H9 (cell line): Measurements from ENCODE around the gene RAB40B. TPM values are rescaled to one million over a fixed set of nuclear protein-coding genes. Genes with fewer than 3 reads are reported as not detected.

ENCODE experiments used
- DNase-seq: peaks from one replicate; pipeline ENCODE4 v3.0.0-alpha.2; 2017
- H2AFZ ChIP-seq: one replicate; pipeline ENCODE4 v1.6.1; 2013; ENCODE audit warnings: mild to moderate bottlenecking, low read length, control low read depth, moderate library complexity
- H2AK5ac ChIP-seq: 2 replicates; pipeline ENCODE4 v1.6.1; 2013; ENCODE audit warnings: low read length, control low read depth, mixed read lengths; ENCODE audit not compliant: insufficient read length
- H2BK120ac ChIP-seq: one replicate; pipeline ENCODE4 v1.6.1; 2013; ENCODE audit warnings: low read depth, mild to moderate bottlenecking, low read length, control low read depth, inconsistent platforms; ENCODE audit not compliant: poor library complexity, severe bottlenecking
- H2BK12ac ChIP-seq: 2 replicates; pipeline ENCODE4 v1.6.1; 2013; ENCODE audit warnings: low read length, control low read depth, mixed read lengths, low read depth; ENCODE audit not compliant: insufficient read length
- H2BK15ac ChIP-seq: 2 replicates; pipeline ENCODE4 v1.6.1; 2013; ENCODE audit warnings: low read depth, low read length, control low read depth
- H2BK20ac ChIP-seq: one replicate; pipeline ENCODE4 v1.6.1; 2013; ENCODE audit warnings: low read depth, mild to moderate bottlenecking, low read length, control low read depth, inconsistent platforms; ENCODE audit not compliant: poor library complexity, severe bottlenecking
- H2BK5ac ChIP-seq: 2 replicates; pipeline ENCODE4 v1.6.1; 2013; ENCODE audit warnings: low read length, control low read depth, mixed read lengths; ENCODE audit not compliant: insufficient read length
- H3K14ac ChIP-seq: 2 replicates; pipeline ENCODE4 v1.6.1; 2013; ENCODE audit warnings: low read length, control low read depth; ENCODE audit not compliant: insufficient read depth
- H3K18ac ChIP-seq: 2 replicates; pipeline ENCODE4 v1.6.1; 2013; ENCODE audit warnings: low read depth, mild to moderate bottlenecking, mixed read lengths, low read length, control low read depth; ENCODE audit not compliant: insufficient read length
- H3K23ac ChIP-seq: 2 replicates; pipeline ENCODE4 v1.6.1; 2013; ENCODE audit warnings: low read length, control low read depth, mixed read lengths, low read depth; ENCODE audit not compliant: insufficient read length
- H3K23me2 ChIP-seq: 2 replicates; pipeline ENCODE4 v1.6.1; 2013; ENCODE audit warnings: low read depth, mild to moderate bottlenecking, mixed read lengths, low read length, control low read depth; ENCODE audit not compliant: insufficient read length, poor library complexity, severe bottlenecking
- H3K27ac ChIP-seq: 2 replicates; pipeline ENCODE4 v1.5.1; 2013; ENCODE audit warnings: low read length, control low read depth, mixed read lengths, low read depth; ENCODE audit not compliant: insufficient read length
- H3K27me3 ChIP-seq: 2 replicates; pipeline ENCODE4 v1.6.1; 2013; ENCODE audit warnings: low read length, control low read depth, inconsistent platforms; ENCODE audit not compliant: insufficient read depth
- H3K4ac ChIP-seq: 2 replicates; pipeline ENCODE4 v1.6.1; 2013; ENCODE audit warnings: low read depth, mild to moderate bottlenecking, control low read depth, inconsistent platforms, low read length, moderate library complexity
- H3K4me1 ChIP-seq: 2 replicates; pipeline ENCODE4 v1.6.1; 2013; ENCODE audit warnings: low read length, control low read depth, inconsistent platforms; ENCODE audit not compliant: insufficient read depth
- H3K4me2 ChIP-seq: 2 replicates; pipeline ENCODE4 v1.6.1; 2013; ENCODE audit warnings: low read length, control low read depth, mixed read lengths; ENCODE audit not compliant: insufficient read length, insufficient read depth
- H3K56ac ChIP-seq: 2 replicates; pipeline ENCODE4 v1.6.1; 2013; ENCODE audit warnings: low read depth, mild to moderate bottlenecking, mixed read lengths, low read length, control low read depth; ENCODE audit not compliant: insufficient read length
- H3K79me1 ChIP-seq: 2 replicates; pipeline ENCODE4 v1.6.1; 2013; ENCODE audit warnings: low read depth, mild to moderate bottlenecking, moderate library complexity, low read length, control low read depth, inconsistent platforms; ENCODE audit not compliant: insufficient read depth, poor library complexity, severe bottlenecking
- H3K79me2 ChIP-seq: 2 replicates; pipeline ENCODE4 v1.6.1; 2013; ENCODE audit warnings: low read length, control low read depth, inconsistent platforms; ENCODE audit not compliant: insufficient read depth
- H3K9ac ChIP-seq: 2 replicates; pipeline ENCODE4 v1.6.1; 2013; ENCODE audit warnings: low read length, control low read depth, mixed read lengths; ENCODE audit not compliant: insufficient read length; ENCODE audit errors: extremely low read depth
- H3K9me3 ChIP-seq: one replicate; pipeline ENCODE4 v1.6.1; 2013; ENCODE audit warnings: low read depth, low read length, inconsistent platforms; ENCODE audit not compliant: control insufficient read depth
- H3T11ph ChIP-seq: one replicate; pipeline ENCODE4 v1.6.1; 2013; ENCODE audit warnings: mild to moderate bottlenecking, low read length, control low read depth, inconsistent platforms
- H4K20me1 ChIP-seq: one replicate; pipeline ENCODE4 v1.6.1; 2013; ENCODE audit not compliant: control insufficient read depth, insufficient read length, insufficient read depth
- H4K5ac ChIP-seq: 2 replicates; pipeline ENCODE4 v1.6.1; 2013; ENCODE audit warnings: low read depth, mild to moderate bottlenecking, mixed read lengths, low read length, control low read depth; ENCODE audit not compliant: insufficient read length
- H4K8ac ChIP-seq: replicated peaks from 2 replicates; pipeline ENCODE4 v1.6.1; 2013; ENCODE audit warnings: low read length, control low read depth, mixed read lengths, low read depth; ENCODE audit not compliant: insufficient read length
- H4K91ac ChIP-seq: 2 replicates; pipeline ENCODE4 v1.6.1; 2013; ENCODE audit warnings: low read depth, mild to moderate bottlenecking, moderate library complexity, mixed read lengths, low read length, control low read depth; ENCODE audit not compliant: insufficient read length
- H3K27ac Mint-ChIP-seq, 3 experiments: 2 replicates in 2 of 3; 3 replicates in 1 of 3; pipeline ENCODE4 v1.8.0; 2020 to 2021; ENCODE audit warnings: mixed read lengths in 3 of 3, mild to moderate bottlenecking in 1 of 3, moderate library complexity in 1 of 3
- H3K27me3 Mint-ChIP-seq: 2 replicates; pipeline ENCODE4 v1.8.0; 2021; ENCODE audit warnings: low read depth, mild to moderate bottlenecking, moderate library complexity, mixed read lengths
- H3K36me3 Mint-ChIP-seq, 3 experiments: 2 replicates in 2 of 3; 3 replicates in 1 of 3; pipeline ENCODE4 v1.8.0; 2020 to 2021; ENCODE audit warnings: low read depth in 3 of 3, mixed read lengths in 3 of 3; ENCODE audit not compliant: insufficient read depth in 1 of 3
- H3K4me1 Mint-ChIP-seq, 2 experiments: 2 replicates each; pipeline ENCODE4 v1.8.0; 2020; ENCODE audit warnings: mixed read lengths in 2 of 2
- H3K4me3 Mint-ChIP-seq, 2 experiments: 2 replicates in 1 of 2; 3 replicates in 1 of 2; pipeline ENCODE4 v1.8.0; 2020 to 2021; ENCODE audit warnings: mild to moderate bottlenecking in 2 of 2, mixed read lengths in 2 of 2, moderate library complexity in 1 of 2
- H3K9me3 Mint-ChIP-seq, 2 experiments: 2 replicates in 1 of 2; 3 replicates in 1 of 2; pipeline ENCODE4 v1.8.0; 2020; ENCODE audit warnings: mild to moderate bottlenecking in 2 of 2, mixed read lengths in 2 of 2, moderate library complexity in 1 of 2
- WGBS: extraction: QIAGEN DNeasy Blood & Tissue Kit; methylation state at CpG from one replicate; pipeline ENCODE4 v1.1.7; 2013; ENCODE audit warnings: missing lambda C conversion rate, low lambda C conversion rate, mixed read lengths; ENCODE audit not compliant: insufficient read length; ENCODE audit errors: extremely low coverage; 5-methylcytosine and 5-hydroxymethylcytosine counted together
- total RNA-seq: library from RNA; stranded (reverse); gene quantifications from 2 replicates; pipeline ENCODE4 v1.2.1, GENCODE V29; 2021
- TF ChIP-seq, protein P1 (sequence below): fragments of 200-600 bp; sonication (generic); conservative IDR thresholded peaks from 3 replicates; pipeline ENCODE4 v1.8.0; 2021; ENCODE audit warnings: antibody characterized with exemption, mild to moderate bottlenecking

Gene RAB40B
- total RNA-seq, 1 experiment from 2014 or later: 3.5 TPM

DNA sequence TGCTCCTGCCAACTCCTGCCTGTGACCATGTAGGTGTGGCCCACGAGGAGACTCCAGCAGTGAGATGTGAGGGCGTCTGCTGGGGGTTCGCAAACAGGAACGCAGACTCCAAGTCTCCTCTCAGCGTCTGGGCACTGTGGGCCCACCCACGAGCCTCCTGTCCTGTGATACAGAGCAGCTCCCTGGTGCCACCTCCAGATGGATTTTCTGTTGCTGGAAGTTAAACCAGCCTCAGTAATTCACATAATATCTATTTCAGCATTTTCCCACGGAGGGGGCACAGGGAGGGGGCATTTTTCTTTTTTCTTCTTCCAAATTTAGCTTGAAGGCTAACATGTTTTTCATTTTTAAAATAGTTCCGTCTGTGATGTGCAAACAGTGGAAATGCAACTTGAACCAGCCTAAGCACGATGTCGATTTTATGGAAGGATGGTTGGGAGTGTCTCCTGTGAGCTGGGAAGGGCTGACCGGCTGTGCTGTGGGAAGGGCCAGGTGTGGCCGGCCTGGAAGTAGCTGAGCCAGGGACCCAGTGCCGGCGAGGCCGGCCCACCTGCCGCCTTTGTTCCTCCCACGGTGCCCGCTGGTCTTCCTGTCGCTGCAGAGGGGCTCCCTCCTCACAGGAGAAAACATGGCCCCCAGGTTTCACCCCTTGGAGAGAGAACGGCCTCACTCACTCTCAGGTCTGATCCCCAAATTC lies 3.9 kb upstream of the RAB40B start:
- no CpG with 5 or more reads among the region's 20 CpGs for WGBS
- TF ChIP-seq, protein P1, sequence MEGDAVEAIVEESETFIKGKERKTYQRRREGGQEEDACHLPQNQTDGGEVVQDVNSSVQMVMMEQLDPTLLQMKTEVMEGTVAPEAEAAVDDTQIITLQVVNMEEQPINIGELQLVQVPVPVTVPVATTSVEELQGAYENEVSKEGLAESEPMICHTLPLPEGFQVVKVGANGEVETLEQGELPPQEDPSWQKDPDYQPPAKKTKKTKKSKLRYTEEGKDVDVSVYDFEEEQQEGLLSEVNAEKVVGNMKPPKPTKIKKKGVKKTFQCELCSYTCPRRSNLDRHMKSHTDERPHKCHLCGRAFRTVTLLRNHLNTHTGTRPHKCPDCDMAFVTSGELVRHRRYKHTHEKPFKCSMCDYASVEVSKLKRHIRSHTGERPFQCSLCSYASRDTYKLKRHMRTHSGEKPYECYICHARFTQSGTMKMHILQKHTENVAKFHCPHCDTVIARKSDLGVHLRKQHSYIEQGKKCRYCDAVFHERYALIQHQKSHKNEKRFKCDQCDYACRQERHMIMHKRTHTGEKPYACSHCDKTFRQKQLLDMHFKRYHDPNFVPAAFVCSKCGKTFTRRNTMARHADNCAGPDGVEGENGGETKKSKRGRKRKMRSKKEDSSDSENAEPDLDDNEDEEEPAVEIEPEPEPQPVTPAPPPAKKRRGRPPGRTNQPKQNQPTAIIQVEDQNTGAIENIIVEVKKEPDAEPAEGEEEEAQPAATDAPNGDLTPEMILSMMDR: no peak
- peaks cover 2% of the 10 kb centered on the region in 2 experiments; a peak in 2 of 4 replicates for H3K4me1 Mint-ChIP-seq

More for the DNA sequence above, 3.9 kb upstream of the RAB40B start:
- H4K5ac ChIP-seq: no peak overlapping the region
- no peak overlapping the region for H2BK5ac ChIP-seq
- H3K9me3 Mint-ChIP-seq: no peaks in the 10 kb centered on the region; a peak in 1 of 5 replicates
- H2BK15ac ChIP-seq: no peak overlapping the region
- no peak overlapping the region; a peak in 1 of 5 replicates for H3K4me3 Mint-ChIP-seq
- no peak overlapping the region for H3K4ac ChIP-seq
- no peak overlapping the region for H2AK5ac ChIP-seq
- H3K18ac ChIP-seq: no peak overlapping the region
- H2BK20ac ChIP-seq: no peak overlapping the region
- no peak overlapping the region for H2AFZ ChIP-seq
- no peaks in the 10 kb centered on the region for H3K79me2 ChIP-seq
- no peaks in the 10 kb centered on the region for H3K79me1 ChIP-seq
- no peak for DNase-seq
- H3K9me3 ChIP-seq: no peaks in the 10 kb centered on the region
- H4K91ac ChIP-seq: no peak overlapping the region
- no peak overlapping the region for H3T11ph ChIP-seq
- no peak overlapping the region for H2BK120ac ChIP-seq
- H3K27me3 Mint-ChIP-seq: peaks cover 24% of the 10 kb centered on the region
- H3K23ac ChIP-seq: no peak overlapping the region
- H3K4me2 ChIP-seq: no peak overlapping the region
- H3K27ac ChIP-seq: no peak overlapping the region
- H3K4me1 ChIP-seq: no peaks in the 10 kb centered on the region
- no peak overlapping the region for H3K9ac ChIP-seq
- no peak overlapping the region for H4K8ac ChIP-seq
- peaks cover 4% of the 10 kb centered on the region; the same call in 1 of the 2 replicates for H3K27me3 ChIP-seq
- H3K56ac ChIP-seq: no peak overlapping the region
- no peaks in the 10 kb centered on the region for H3K36me3 Mint-ChIP-seq
- H3K23me2 ChIP-seq: peaks cover 5% of the 10 kb centered on the region
- H4K20me1 ChIP-seq: no peaks in the 10 kb centered on the region
- H3K27ac Mint-ChIP-seq: no peak overlapping the region
- H3K14ac ChIP-seq: no peak overlapping the region
- H2BK12ac ChIP-seq: no peak overlapping the region
